Eye (tissue), 1 donor: ENCODE data around the gene FAM83F.
A peak's percentile ranks its signal among the peaks of the same experiment; 100 is the strongest.
"Not testable (repeated sequence)": the region's sequence is repeated elsewhere in the genome, so short reads cannot be mapped to it uniquely, and the experiment has no call there.

Source experiments
- DNase-seq: peaks from one replicate; pipeline ENCODE4 v3.0.0-alpha.2; 2015

Gene FAM83F

DNA sequence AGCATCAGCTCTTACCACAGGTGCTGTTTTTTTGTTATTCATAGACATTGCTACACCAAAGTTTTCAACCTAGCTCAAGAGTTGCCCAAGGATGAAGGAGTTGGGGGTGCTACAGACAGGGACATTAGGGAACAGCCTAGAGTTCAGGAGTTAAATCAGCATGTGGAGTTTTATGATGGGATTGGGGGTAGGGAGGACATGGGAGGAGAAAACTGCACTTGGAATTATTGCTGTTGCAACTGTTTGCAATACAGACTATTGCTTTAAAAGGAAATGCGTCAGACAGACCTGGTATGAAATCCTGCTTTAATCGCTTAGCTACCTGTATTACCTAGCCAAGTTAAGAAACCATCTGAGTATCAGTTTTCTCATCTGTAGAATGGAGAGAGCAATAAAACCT lies 28.3 kb upstream of the FAM83F start:
- DNase-seq, result no peak

DNA sequence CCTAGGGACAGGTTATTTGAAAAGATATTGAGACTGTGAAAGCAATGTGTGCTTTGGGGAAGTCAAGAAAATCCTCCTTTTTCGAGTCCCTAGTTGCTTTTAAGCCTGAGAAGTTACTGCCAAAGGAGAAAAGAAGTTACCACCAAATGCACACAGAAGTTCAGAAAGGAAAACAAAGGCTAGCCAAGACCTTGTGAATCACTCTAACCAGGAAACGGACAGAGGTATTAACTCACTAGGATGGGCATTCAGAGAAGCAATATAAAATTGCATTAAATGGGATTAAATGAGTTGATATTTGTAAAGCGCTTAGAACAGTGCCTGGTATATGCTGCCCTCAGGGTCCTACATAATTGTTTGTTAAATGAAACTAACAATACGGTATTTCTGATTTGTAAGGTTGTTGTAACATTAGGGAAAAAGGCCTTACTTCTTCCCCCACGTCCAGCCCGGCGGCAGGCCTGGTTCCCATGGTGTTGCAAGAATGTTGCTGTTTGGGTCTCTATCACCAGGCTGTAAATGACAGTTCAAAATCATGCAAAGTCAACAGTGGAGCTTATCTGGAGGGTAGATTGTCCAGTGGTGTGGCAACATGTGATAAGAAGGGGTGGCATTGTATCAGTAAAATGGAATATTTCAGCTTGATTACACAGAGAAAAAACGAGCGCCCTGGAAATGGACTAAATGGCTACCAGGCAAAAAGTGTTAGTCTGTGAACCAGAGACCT lies 27.5 kb upstream of the FAM83F start:
- DNase-seq, result no peak

DNA sequence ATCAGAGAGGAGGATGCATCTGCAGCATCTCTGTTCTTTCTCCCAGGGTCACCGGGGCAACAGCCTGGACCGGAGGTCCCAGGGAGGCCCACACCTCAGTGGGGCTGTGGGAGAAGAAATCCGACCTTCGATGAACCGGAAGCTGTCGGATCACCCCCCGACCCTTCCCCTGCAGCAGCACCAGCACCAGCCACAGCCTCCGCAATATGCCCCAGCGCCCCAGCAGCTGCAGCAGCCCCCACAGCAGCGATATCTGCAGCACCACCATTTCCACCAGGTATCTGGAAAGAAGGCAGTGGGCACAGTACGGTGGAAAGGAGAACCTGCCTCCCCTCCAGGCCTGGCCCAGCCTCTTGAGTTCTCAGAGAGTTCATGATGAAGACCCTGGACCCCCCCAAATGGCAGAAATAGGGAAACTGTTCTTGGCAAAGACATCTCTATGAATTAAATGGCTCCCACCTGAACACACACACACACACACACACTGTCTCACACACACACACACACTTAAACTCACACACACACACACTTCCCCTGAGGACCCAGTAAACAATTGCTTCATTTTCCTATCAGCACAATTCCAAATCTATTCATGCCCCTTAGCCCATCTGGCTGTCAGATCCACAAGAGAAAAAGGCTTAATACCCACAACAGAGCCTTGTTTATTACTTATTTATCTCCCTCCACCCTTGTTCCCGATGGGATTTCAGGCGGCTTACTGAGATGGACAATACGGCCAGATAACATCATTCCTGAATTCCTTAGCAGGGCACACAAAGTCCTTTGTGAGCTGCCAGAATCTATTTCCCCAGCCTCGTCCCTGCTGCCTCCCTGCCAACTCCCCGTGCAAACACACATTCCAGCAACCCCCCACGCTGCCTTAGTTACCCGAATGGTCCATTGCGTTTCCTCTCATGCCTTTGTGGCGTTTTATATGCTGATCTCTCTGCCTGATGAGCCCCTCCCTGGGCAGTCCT lies 26.5 kb upstream of the FAM83F start:
- DNase-seq, result peak; percentile 62

DNA sequence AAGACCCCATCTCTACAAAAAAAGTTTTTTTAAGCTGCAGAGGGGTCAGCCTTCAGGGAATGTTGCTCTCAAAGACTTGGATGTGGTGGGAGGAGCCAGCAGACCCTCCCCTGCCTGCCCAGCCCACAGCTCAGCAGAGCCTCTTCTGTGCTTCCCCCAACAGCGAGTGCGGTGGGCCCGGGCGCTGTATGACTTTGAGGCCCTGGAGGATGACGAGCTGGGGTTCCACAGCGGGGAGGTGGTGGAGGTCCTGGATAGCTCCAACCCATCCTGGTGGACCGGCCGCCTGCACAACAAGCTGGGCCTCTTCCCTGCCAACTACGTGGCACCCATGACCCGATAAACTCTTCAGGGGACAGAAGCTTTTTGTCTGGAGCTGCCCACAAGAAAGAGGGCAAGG lies 24.0 kb upstream of the FAM83F start:
- DNase-seq, result no peak

DNA sequence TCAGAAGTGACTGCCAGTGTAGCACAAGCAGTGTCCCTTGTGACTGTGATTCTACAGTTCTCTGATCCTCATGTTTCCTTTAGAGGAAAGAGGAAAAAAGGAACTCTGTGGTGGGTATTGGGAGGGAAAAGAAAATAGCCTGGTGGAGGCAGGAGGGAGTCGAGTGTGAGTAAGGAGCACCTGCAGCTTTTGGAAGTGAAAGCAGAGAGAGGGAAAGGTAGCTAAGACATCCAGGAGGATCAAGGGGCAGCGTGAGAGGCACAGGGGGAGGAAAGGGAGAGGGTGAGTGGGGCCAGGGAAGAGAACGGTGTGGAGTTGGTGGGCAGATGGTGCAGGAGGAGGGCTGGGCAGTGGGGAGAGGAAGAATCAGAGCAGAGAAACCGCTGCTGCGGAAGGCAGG lies 22.1 kb upstream of the FAM83F start:
- DNase-seq, result no peak

DNA sequence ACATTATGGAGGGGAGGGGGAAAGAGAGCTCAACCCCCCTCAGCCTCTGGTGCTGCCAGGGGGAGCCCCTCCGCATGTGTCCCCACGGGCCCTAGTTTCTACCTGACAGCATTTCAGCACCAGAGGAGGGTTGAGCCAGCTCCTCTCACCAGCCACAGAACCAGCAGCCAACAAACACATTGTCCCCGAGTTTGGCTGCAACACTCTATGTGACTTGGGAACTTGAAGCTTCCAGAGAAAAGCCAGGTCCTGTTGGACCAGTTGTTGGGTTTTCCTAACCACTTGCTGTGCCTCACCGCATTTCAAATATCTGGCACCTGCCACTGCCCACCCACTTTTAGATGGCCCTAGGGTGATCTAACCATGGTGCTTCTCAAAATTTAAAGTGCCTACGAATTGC lies 21.1 kb upstream of the FAM83F start:
- no peak for DNase-seq

DNA sequence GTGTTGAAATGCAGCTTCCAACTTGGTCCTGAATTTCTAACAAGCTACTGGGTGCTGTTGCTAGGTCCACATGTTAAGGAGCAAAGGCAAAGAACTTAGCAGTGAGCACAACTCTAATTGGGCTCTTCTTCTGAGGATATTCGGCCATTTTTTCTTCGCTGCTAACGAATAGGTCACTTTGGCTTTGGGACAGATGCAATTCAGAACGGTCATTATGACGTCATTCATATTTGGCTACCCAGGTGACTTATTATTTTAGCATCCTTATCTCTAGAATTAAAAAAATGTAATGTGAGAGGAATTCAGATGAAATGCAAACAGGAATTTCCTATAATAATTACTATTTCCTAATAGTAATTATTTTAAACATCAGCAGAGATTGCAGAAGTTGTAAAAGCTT lies 20.7 kb upstream of the FAM83F start:
- DNase-seq, result no peak

DNA sequence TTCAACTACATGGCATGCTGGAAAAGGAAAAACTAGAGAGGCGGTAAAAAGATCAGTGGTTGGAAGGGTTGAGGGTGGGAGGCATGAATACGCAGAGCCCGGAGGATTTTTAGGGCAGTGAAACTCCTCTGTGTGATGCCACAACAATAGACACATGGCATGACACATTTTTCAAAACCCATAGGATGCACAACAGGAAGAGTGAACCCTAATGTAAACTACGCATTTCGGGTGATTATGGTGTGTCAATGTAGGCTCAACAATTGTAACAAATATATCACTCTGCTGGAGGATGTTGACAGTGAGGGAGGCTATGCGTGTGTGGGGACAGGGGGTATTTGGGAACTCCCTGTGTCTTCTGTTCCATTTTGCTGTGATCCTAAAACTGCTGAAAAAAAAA lies 15.7 kb upstream of the FAM83F start:
- DNase-seq, result no peak

DNA sequence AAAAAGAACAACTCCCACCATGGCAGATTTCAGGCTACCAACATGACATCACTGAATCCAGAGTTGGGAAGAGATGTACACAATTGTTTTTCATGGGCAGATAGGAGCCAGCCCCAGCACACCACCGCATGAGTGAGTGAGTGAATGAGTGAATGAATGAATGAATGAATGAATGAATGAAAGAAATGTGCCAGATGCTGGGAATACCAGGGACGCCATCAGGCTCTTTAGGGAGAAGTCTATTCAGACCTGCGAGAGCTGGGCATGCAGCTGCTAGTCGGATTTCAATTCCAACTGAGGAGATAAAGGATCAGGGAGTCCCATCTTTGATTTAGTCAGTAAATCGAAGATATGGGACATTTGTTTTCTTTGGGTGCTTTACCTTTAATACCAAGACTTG lies 15.3 kb upstream of the FAM83F start:
- DNase-seq, result no peak

DNA sequence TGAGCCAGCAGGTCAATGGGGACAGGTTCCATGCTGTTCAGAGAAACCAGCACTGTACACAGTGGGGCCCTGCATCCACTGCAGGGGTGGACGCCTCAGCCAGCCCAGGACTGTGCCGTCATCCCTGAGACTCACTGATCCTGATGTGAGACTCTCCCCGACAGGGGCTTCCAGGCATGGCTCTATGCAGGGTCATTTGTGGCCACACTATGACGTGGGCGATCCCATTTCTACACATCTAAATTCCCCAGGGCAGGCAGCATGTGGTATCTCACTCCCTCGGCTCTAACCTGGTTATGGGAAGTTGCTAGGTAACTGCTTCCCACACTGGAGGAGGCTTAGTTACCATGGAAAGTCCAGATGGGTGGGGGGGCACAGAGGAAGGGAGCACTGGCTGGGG lies 14.2 kb upstream of the FAM83F start:
- DNase-seq, result no peak

DNA sequence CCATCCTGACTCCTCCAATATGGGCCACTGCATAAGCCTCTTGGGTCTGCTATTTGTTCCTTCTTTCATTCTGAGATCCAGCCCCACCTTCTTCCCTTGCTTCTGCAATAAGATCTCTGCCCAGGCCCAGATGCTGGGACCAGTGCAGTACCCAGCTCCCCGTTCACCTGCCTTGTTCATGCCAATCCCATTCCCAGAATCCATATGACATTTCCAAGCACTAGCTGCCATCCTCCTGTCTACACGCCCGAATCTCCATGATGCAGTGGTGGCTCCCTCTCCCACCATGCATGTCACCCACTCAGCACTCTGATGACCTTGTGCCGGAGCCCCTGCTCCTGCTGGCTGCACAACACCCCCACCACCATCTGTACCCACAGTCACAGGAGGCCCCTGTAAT lies 11.4 kb upstream of the FAM83F start:
- no peak for DNase-seq

DNA sequence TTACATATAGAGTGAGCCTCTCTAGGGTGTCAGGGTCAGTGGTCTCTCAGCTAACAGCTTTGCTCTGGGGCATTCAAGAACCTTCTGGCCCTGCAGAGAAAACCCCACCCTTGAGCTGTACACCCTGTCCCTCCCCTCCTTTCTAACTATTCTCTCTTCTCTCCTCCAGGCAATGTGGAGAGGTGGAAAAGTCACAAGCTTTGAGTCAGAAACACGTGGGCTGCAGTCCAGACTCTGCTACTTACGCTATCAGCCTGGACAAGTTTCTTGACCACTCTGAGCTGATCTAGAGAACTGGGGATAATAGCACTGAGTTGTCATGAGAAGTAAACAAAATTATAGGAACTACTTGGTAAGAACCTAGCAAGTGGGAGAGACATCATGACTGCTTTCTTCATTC lies 10.7 kb upstream of the FAM83F start:
- no peak for DNase-seq

DNA sequence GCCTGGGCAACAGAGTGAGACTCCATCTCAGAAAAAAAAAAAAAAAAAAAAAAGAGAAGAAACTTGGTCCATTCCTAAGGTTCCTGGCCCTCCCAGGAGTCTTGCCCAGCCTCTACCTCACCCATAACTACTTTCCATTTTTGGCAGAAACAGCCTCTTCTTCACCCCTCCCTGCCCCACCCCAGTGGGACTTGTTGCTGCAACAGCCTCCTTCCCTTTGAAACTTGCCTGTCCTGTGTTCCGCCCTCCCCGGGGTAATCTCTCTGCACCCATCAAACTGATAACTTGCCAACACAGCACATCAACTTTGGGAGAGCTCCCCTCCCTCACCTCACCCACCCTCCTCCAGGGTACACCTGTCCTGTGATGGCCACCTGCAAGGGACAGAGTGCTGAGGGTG lies 10.0 kb upstream of the FAM83F start:
- DNase-seq, result no peak

DNA sequence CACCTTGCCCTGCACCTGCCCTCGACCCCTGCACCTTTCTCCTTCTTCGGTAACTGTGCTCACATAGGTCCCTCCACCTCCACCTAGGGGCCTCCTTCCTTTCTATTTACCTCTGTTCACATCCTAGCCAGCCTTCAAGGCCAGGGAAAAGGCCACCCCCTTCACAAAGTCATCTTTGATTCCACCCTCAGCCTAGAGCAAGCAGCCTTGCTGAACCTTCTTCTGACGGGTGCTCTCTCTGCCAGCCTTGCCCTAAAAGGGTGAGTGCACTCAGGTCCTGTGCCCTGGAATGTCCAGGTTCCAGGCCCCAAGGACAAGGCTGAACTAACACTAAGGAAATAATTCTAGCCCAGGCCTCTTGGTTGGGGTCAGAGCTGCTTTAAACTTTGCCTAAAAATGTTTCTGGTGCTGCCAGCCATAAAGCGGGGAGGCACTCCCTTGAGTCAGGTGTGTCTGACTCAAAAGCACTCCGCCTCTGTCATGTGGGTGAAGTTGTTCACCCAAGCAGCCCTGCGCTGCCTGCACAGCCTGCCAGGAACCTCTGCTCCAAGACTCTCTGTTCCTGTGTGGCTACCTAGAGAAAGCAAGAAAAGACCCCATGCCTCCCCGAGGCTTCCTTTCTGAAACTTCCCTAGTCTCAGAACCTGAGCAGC lies 9.2 kb upstream of the FAM83F start:
- DNase-seq, result no peak

DNA sequence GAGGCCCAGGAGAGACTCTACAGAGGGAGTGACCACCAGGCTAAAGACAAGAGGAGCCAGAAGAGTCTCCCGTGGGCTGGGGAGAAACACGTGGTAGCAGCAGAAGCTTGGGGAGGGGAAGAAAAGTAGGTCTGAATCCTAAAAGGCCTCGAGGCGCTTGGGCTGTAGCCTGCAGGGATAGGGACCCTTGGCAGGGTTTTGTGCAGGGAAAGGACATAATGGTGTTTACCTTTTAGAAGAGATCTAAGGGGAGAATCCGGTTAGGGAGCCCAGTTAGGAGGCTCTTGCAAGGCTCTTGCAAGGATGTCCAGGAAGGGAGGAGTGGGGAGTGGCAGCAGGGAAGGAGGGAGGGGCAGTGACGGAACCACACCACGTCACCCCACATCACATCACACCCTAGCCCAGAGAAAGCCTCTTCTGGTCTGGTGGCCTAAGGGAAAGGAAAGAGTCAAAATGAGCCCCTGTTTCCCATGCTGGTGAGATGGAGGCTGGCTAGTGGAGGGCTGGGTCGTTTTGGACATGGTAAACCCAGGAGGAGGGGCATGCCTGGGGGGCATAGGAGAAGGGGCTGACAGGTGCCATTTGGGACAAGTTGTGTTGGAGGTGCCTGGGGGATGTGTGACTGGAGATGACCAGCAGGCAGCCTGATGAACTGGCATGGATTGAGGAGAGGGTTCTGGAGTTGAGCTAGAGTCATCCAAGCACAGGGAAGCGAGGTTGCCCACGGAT lies 6.2 kb upstream of the FAM83F start:
- DNase-seq, result no peak

DNA sequence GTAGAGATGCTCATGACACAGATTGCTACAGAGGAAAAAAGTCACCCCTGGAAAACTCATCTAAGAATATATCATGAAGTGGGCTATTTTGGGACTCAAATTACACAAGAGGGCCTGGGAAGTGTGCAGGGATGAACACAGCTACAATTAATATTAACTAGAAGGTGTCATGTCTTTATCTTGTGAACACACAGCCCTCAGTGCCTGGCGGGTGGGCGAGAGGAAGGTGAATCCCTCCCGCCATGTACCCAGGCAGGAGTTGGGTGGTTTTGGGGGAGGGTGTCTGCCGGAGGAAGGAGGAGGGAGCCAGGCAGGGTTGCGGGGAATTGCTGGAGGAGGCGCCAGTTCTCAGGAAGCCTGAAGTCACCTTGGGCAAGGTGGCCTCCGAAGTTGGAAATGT lies 5.1 kb upstream of the FAM83F start:
- no peak for DNase-seq

DNA sequence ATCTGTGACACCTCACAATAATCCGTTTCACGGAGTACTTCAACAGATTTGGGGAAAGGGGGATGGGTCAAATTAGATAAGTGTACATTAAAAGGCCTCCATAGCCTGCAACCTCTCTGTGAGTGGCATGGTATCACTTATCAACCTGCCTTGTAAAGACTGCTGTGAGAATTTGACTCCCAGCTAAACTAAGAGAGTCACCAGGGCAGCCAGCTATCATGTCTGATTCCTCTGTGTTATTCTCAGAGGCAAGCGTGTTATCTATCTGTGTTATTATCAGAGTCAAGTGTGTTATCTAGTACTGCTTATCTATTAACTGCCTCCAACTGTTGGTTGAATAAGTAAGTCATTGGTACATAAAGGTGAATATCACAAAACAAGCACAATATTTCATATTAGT lies 4.1 kb upstream of the FAM83F start:
- no peak for DNase-seq

DNA sequence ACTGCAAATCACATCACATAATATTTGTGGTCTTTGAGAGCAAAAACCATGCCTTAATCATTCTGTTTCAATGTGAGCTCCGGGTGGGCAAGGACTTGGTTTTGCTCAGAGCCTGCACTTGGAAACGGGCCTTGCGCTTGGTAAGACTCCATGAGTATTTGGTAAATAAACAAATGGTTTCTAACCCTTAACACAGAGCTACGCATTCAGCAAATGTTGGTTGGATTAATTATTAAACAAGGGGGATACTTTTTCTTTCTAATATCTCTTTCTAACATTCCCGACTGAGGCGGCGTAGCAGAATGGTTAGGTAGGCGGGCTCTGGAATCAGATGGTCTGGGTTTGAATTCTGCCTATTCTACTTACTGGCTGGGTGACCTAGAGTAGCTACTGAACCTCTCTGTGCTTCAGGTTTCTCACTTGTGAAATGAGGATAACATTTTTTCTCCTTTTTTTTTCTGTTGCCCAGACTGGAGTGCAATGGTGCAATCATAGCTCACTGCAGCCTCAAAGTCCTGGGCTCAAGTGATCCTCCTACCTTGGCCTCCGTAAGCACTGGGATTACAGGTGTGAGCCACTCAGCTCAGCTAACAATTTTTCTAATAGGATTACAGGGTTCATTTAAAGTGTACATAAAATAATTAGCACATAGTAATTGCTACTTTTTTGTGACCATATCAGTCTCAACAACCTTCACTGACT lies 3.4 kb upstream of the FAM83F start:
- DNase-seq, result no peak

DNA sequence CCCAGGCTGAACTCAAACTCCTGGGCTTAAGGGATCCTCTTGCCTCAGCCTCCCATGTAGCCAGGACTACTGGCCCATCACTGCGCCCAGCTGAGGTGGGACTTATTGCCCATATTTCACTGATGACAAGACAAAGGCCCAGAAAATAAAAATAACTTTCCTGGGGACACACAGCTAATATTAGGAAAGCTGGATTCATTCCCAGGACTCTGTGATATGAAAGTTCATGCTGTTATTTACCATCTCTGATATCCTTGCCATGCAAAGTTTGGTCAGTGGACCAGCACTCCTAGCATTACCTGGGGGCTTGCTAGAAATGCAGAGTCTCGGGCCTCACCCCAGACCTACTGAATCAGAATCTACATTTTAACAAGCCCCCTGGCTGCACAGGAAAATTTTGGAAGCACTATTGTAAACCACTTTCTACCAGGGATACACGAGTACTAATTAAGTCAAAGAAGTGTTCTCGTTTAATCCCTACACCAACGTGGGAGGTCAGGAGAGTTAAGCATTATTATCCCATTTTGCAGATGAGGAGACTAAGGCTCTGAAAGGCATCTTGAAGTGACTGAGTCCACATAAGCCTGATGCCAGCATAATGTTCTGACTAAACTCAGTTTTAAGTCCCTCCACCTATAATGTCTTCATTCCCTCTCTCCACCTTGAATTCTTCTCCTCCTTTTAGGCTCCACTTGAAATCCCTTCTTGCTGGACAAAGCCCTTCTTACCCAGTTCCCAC lies 2.5 kb upstream of the FAM83F start:
- DNase-seq, result no peak

DNA sequence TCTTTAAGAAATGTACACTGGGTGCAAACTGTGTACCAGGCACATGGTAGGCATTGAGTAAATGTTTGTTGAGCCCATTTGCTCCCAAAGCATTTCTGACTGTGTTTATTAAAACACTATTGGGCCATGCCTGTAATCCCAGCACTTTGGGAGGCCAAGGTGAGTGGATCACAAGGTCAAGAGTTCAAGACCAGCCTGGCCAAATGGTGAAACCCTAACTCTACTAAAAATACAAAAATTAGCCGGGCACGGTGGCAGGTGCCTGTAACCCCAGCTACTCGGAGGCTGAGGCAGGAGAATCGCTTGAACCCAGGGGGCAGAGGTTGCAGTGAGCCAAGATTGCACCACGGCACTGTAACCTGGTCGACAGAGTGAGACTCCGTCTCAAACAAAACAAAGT lies 1.9 kb upstream of the FAM83F start:
- DNase-seq, result not testable (repeated sequence)

DNA sequence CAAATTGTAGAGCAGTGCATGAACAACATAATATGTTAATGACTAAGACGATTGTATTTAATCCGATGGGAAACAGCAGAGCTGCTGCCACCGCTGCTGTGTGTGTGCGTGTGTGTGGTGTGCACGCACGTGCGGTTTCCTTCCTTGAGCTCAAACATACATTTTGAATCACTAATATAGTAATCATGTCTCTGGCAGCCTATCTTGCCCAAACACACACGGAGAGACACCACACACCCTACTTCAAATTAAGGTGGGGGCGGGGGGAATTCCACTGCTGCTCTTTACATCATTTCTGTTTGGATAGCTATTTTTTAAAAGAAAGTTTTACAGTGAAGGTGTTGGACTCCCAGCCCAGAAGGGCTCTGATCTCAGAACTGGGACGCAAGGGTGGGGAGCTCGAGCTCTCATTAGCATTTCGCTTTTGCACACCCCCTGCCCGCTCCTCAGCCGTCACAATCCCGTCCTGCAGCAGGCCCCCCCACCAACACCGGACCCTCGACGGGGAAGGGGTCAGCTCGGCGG lies 651 bp upstream of the FAM83F start:
- DNase-seq, result peak; percentile 56
